ENCODE results near the gene TTC16.
"Not testable (repeated sequence)": the region's sequence is repeated elsewhere in the genome, so short reads cannot be mapped to it uniquely, and the experiment has no call there.

Gene TTC16

GRCh38 chr9:127770583-127770904 is 54.7 kb downstream of the TTC16 start:
- no peak for DNase-seq

- peak; percentile 94 for DNase-seq
Measured at GRCh38 chr9:127770905-127771569, 55.2 kb downstream of the TTC16 start.

- DNase-seq: no peak
Measured at GRCh38 chr9:127771570-127772189, 55.8 kb downstream of the TTC16 start.

GRCh38 chr9:127772603-127773002 is 56.7 kb downstream of the TTC16 start:
- DNase-seq: no peak

- no peak for DNase-seq
Measured at GRCh38 chr9:127773272-127773671, 57.4 kb downstream of the TTC16 start.

GRCh38 chr9:127773981-127774380 is 58.1 kb downstream of the TTC16 start:
- no peak for DNase-seq

- DNase-seq: peak; percentile 77
Measured at GRCh38 chr9:127776195-127776923, 60.5 kb downstream of the TTC16 start.

GRCh38 chr9:127776924-127777289 is 61.0 kb downstream of the TTC16 start:
- no peak for DNase-seq

- DNase-seq: peak; percentile 17
Measured at GRCh38 chr9:127777368-127777980, 61.6 kb downstream of the TTC16 start.

- peak; percentile 30 for DNase-seq
Measured at GRCh38 chr9:127778280-127779135, 62.6 kb downstream of the TTC16 start, which contains the start of gene SH2D3C. SH2D3C (minus strand) TSS chr9:127778666; CDS start chr9:127778627, 39 bp downstream.

GRCh38 chr9:127779136-127779981 is 63.5 kb downstream of the TTC16 start:
- DNase-seq: peak; percentile 42

GRCh38 chr9:127780126-127780885 is 64.4 kb downstream of the TTC16 start:
- no peak for DNase-seq

- DNase-seq: not testable (repeated sequence)
Measured at GRCh38 chr9:127780909-127781308, 65.0 kb downstream of the TTC16 start.

All from central memory CD4-positive, alpha-beta T cell (primary cell).